Measurements from ENCODE around the gene CFAP68. TPM values are rescaled to one million over a fixed set of nuclear protein-coding genes. Genes with fewer than 3 reads are reported as not detected.
A peak's percentile ranks its signal among the peaks of the same experiment; 100 is the strongest.

CFAP68 gene
- total and polyA plus RNA-seq, 2 donors = 13.1 to 17.9 TPM

GRCh38 chr11:111916768-111917167 lies 37.4 kb downstream of the CFAP68 start:
- Histone ChIP-seq H3K36me3 (ENCODE audit: insufficient read depth) (no peaks in the 10 kb centered on the region), H3K27ac (ENCODE audit: low read depth) (no peak overlapping the region), H3K4me3 (ENCODE audit: low read depth, low read length) (no peak overlapping the region), H3K4me1 (ENCODE audit: insufficient read depth) (no peaks in the 10 kb centered on the region)
- WGBS = 97% methylated on average over 1 of the region's 1 CpG
- no peak for DNase-seq (ENCODE audit: extremely low spot score)

GRCh38 chr11:111917312-111917711 lies 38.0 kb downstream of the CFAP68 start:
- H3K4me3 ChIP-seq (ENCODE audit: low read depth, low read length) = no peak overlapping the region
- DNase-seq (ENCODE audit: extremely low spot score) = no peak
- 96% methylated on average over 2 of the region's 2 CpGs for WGBS
- H3K27ac ChIP-seq (ENCODE audit: low read depth) = no peak overlapping the region
- no peaks in the 10 kb centered on the region for H3K4me1 ChIP-seq (ENCODE audit: insufficient read depth)
- no peaks in the 10 kb centered on the region for H3K36me3 ChIP-seq (ENCODE audit: insufficient read depth)

- WGBS = 96% methylated on average over 3 of the region's 3 CpGs
- H3K27ac ChIP-seq (ENCODE audit: low read depth) = no peak overlapping the region
- H3K4me1 ChIP-seq (ENCODE audit: insufficient read depth) = no peaks in the 10 kb centered on the region
- H3K36me3 ChIP-seq (ENCODE audit: insufficient read depth) = no peaks in the 10 kb centered on the region
- no peak for DNase-seq (ENCODE audit: extremely low spot score)
- no peak overlapping the region for H3K4me3 ChIP-seq (ENCODE audit: low read depth, low read length)
Measured at GRCh38 chr11:111917788-111918187, 38.4 kb downstream of the CFAP68 start.

- peak; percentile 80 for DNase-seq (ENCODE audit: extremely low spot score)
- 58% methylated on average over 19 of the region's 19 CpGs for WGBS
- Histone ChIP-seq H3K36me3 (ENCODE audit: insufficient read depth) (no peaks in the 10 kb centered on the region), H3K4me1 (ENCODE audit: insufficient read depth) (no peaks in the 10 kb centered on the region), H3K4me3 (ENCODE audit: low read depth, low read length) (no peak within 1 kb of the TSS), H3K27ac (ENCODE audit: low read depth) (no peak within 1 kb of the TSS)
Measured at GRCh38 chr11:111918390-111919256, 39.3 kb downstream of the CFAP68 start, which contains the start of gene C11orf52. C11orf52 (plus strand) TSS chr11:111918913; CDS start chr11:111918973, 60 bp downstream.

GRCh38 chr11:111920908-111921307 lies 41.6 kb downstream of the CFAP68 start:
- no peak overlapping the region for H3K27ac ChIP-seq (ENCODE audit: low read depth)

GRCh38 chr11:111921541-111922230 lies 42.3 kb downstream of the CFAP68 start:
- Histone ChIP-seq H3K4me3 (ENCODE audit: low read depth, low read length) (no peak overlapping the region), H3K4me1 (ENCODE audit: insufficient read depth) (no peaks in the 10 kb centered on the region), H3K27ac (ENCODE audit: low read depth) (no peak overlapping the region), H3K36me3 (ENCODE audit: insufficient read depth) (no peaks in the 10 kb centered on the region)
- DNase-seq (ENCODE audit: extremely low spot score) = no peak
- WGBS = 92% methylated on average over 7 of the region's 7 CpGs

More at GRCh38 chr11:111920908-111921307, 41.6 kb downstream of the CFAP68 start:
- Histone ChIP-seq H3K36me3 (ENCODE audit: insufficient read depth) (no peaks in the 10 kb centered on the region), H3K4me1 (ENCODE audit: insufficient read depth) (no peaks in the 10 kb centered on the region), H3K4me3 (ENCODE audit: low read depth, low read length) (no peak overlapping the region)
- WGBS = 72% methylated on average over 2 of the region's 2 CpGs
- no peak for DNase-seq (ENCODE audit: extremely low spot score)

- Histone ChIP-seq H3K4me3 (ENCODE audit: low read depth, low read length) (no peak overlapping the region), H3K4me1 (ENCODE audit: insufficient read depth) (no peaks in the 10 kb centered on the region), H3K36me3 (ENCODE audit: insufficient read depth) (no peaks in the 10 kb centered on the region), H3K27ac (ENCODE audit: low read depth) (peak overlapping the region; percentile 35)
- 6% methylated on average over 2 of the region's 2 CpGs for WGBS
- no peak for DNase-seq (ENCODE audit: extremely low spot score)
Measured at GRCh38 chr11:111922803-111923202, 43.5 kb downstream of the CFAP68 start.

GRCh38 chr11:111923351-111923788 lies 44.0 kb downstream of the CFAP68 start:
- no peak overlapping the region for H3K4me3 ChIP-seq (ENCODE audit: low read depth, low read length)

GRCh38 chr11:111923951-111924350 lies 44.6 kb downstream of the CFAP68 start:
- H3K4me1 ChIP-seq (ENCODE audit: insufficient read depth) = no peaks in the 10 kb centered on the region
- no peak overlapping the region for H3K4me3 ChIP-seq (ENCODE audit: low read depth, low read length)
- no peaks in the 10 kb centered on the region for H3K36me3 ChIP-seq (ENCODE audit: insufficient read depth)
- no peak for DNase-seq (ENCODE audit: extremely low spot score)
- H3K27ac ChIP-seq (ENCODE audit: low read depth) = peak overlapping the region; percentile 73

More at GRCh38 chr11:111923351-111923788, 44.0 kb downstream of the CFAP68 start:
- H3K4me1 ChIP-seq (ENCODE audit: insufficient read depth) = no peaks in the 10 kb centered on the region
- WGBS = 14% methylated on average over 5 of the region's 5 CpGs
- H3K36me3 ChIP-seq (ENCODE audit: insufficient read depth) = no peaks in the 10 kb centered on the region
- H3K27ac ChIP-seq (ENCODE audit: low read depth) = peak overlapping the region; percentile 73
- DNase-seq (ENCODE audit: extremely low spot score) = no peak

GRCh38 chr11:111925953-111926352 lies 46.6 kb downstream of the CFAP68 start:
- Histone ChIP-seq H3K36me3 (ENCODE audit: insufficient read depth) (no peaks in the 10 kb centered on the region), H3K27ac (ENCODE audit: low read depth) (peak overlapping the region; percentile 71), H3K4me1 (ENCODE audit: insufficient read depth) (no peaks in the 10 kb centered on the region), H3K4me3 (ENCODE audit: low read depth, low read length) (no peak overlapping the region)
- WGBS = 89% methylated on average over 16 of the region's 16 CpGs
- no peak for DNase-seq (ENCODE audit: extremely low spot score)

GRCh38 chr11:111926505-111927391 lies 47.4 kb downstream of the CFAP68 start:
- DNase-seq (ENCODE audit: extremely low spot score) = peak; percentile 90
- WGBS = under 1% methylated on average over 47 of the region's 47 CpGs
- H3K27ac ChIP-seq (ENCODE audit: low read depth) = peak overlapping the region; percentile 71
- H3K36me3 ChIP-seq (ENCODE audit: insufficient read depth) = no peaks in the 10 kb centered on the region
- no peaks in the 10 kb centered on the region for H3K4me1 ChIP-seq (ENCODE audit: insufficient read depth)
- H3K4me3 ChIP-seq (ENCODE audit: low read depth, low read length) = peak overlapping the region; percentile 20

- Histone ChIP-seq H3K27ac (ENCODE audit: low read depth) (no peak overlapping the region), H3K4me3 (ENCODE audit: low read depth, low read length) (no peak overlapping the region), H3K36me3 (ENCODE audit: insufficient read depth) (no peaks in the 10 kb centered on the region), H3K4me1 (ENCODE audit: insufficient read depth) (peaks cover 2% of the 10 kb centered on the region)
- no peak for DNase-seq (ENCODE audit: extremely low spot score)
- 70% methylated on average over 4 of the region's 4 CpGs for WGBS
Measured at GRCh38 chr11:111930472-111930871, 51.1 kb downstream of the CFAP68 start.

GRCh38 chr11:111932611-111932950 lies 53.2 kb downstream of the CFAP68 start:
- no peak for DNase-seq (ENCODE audit: extremely low spot score)
- Histone ChIP-seq H3K4me1 (ENCODE audit: insufficient read depth) (peaks cover 3% of the 10 kb centered on the region), H3K36me3 (ENCODE audit: insufficient read depth) (no peaks in the 10 kb centered on the region), H3K4me3 (ENCODE audit: low read depth, low read length) (no peak overlapping the region), H3K27ac (ENCODE audit: low read depth) (no peak overlapping the region)
- 82% methylated on average over 2 of the region's 2 CpGs for WGBS
